DMS153 treated with DMSO at 0.1 percent for 48 hours (cell line): ENCODE results near the gene CDK1.
A peak's percentile ranks its signal among the peaks of the same experiment; 100 is the strongest.

ENCODE experiments used
- DNase-seq: peaks from one replicate; lab custom pipeline; 2025; ENCODE audit not compliant: unreplicated experiment; lab: John Stamatoyannopoulos, UW

Gene CDK1

DNA sequence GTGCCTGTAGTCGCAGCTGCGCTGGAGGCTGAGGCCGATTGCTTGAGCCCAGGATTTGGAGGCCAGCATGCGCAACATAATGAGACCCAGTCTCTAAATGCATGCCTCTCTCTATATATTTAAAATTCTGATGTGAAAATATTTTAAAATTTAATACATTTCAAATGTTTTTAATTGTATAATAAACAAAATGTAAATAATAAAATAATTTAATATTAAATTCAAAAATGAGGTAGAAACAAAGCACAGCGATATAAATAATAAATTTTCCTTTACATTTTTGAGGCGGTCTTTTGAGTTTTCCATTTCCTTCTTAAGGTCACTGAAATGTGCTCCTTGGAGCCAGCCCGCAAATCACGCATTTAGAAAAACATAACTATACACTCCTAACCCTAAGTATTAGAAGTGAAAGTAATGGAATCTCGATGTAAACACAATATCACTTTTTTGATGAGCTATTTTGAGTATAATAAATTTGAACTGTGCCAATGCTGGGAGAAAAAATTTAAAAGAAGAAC lies 523 bp upstream of the CDK1 start:
- no peak for DNase-seq

DNA sequence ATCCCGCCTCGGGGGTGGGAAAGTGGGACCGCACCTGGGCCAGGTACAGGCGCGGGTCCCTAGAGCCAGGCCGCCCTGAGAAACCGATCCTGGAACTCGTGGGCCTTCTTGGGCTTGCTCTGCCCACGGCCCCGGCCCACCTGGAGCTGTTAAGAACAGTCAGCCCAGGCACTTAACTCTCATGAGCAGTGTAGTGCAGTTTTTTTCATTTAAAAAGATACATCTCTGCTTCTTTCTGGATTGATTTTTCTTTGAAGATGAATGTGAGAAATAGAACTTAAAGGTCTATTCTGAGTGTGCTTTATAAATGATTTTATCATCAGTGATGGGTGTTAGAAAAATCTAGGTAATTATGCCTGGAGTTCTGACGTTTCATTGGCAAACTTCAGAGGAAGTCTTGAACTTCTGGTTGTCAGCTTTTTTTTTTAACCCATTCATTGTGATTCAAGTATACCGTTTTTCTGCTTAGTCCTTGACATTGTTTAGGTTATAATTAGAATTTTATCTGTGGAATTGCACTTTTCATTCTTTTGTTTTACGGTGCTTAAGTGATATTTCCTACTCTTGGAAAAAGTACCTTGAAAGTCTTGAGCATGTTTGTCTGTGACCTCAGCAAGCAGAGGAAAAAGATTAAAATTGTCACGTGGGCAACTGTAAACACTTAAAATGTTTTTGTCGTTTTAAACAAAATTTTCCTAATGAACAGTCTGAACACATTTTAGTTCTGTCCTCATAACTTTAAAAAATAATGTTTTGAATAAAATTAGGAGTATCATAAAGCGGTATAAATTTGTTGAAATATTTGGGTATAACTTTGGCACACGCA lies 906 bp downstream of the CDK1 start:
- no peak for DNase-seq

DNA sequence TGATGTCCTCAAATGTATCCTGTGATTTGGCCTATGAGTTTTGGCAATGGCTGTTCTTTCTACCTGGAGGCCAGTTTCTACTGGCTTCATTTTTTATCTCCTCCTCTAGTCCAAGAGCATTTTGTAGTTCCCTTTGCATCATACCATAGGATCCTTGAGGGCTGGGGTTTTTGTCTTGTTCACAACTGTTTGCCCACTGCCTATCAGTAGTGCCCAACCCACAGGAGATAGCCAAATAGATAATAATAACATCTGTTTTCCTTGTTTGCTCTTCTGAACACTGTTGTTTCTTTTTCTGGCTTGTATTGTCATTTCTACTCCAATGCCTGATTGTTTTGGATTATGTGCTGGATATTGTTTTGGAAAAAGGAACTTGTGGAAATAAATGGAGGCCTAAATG lies 3.4 kb downstream of the CDK1 start:
- DNase-seq: no peak

DNA sequence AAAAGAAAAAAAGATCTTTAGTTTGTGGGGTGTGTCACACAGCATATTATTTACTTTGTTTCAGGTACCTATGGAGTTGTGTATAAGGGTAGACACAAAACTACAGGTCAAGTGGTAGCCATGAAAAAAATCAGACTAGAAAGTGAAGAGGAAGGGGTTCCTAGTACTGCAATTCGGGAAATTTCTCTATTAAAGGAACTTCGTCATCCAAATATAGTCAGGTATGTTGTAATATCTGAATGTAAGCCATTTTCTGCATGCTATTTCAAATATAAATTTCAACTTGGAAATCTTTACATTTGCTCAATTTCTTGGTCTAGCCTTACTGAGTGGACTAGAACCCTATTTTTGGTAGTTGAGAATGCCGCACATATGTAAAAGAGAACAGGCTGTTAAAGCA lies 6.4 kb downstream of the CDK1 start:
- no peak for DNase-seq

DNA sequence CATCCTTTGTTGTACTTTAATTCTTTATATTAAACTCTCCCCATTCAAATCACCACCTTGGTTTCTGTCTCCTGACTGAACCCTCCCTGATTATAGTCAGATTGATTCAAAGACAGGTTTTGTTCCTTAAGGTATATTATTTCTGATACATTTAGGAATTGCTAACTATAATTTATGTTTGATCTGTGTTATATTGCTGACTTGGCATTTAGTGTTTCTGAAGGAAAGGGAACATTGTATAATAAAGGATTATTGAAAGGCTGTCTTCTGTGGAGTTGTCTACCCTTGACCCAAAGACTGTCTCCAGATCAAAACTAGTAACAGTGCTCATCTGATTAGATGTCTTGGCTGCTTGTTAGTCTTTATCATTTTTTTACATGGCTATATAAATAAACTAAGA lies 10.3 kb downstream of the CDK1 start:
- no peak for DNase-seq

DNA sequence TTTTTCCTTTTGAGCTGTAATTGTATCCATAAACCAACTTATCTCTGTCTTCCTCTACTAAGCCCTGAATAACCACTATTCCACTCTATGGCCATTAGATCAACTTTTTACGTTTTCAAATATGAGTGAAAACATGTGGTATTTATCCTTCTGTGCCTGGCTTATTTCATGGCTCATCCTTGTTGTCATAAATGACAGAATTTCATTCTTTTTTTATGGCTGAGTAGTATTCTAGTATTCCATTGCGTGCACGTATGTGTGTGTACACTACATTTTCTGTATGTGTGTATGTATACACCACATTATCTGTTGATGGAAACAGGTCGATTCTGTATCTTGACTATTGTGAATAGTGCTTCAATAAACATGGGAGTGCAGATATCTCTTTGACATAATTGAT lies 11.1 kb downstream of the CDK1 start:
- DNase-seq: no peak

DNA sequence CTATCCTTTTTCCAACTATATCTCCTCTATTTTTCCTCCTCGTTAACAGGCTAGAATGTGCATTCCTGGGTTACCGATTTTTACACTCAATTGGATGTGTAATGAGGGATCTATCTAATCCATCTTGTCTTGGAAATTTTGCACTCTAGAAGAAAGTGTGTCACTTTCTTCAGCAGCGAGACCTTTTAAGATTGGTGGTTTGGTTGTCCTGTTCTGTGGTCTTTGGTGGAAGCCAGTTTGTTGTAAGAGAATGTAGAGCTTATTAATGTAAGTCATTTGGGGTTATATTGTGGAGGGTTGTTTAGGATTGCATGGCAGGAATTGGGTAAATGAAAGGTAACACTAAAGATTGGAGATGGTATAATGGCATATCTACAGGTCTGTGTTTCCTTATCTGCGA lies 16.7 kb downstream of the CDK1 start:
- no peak for DNase-seq

DNA sequence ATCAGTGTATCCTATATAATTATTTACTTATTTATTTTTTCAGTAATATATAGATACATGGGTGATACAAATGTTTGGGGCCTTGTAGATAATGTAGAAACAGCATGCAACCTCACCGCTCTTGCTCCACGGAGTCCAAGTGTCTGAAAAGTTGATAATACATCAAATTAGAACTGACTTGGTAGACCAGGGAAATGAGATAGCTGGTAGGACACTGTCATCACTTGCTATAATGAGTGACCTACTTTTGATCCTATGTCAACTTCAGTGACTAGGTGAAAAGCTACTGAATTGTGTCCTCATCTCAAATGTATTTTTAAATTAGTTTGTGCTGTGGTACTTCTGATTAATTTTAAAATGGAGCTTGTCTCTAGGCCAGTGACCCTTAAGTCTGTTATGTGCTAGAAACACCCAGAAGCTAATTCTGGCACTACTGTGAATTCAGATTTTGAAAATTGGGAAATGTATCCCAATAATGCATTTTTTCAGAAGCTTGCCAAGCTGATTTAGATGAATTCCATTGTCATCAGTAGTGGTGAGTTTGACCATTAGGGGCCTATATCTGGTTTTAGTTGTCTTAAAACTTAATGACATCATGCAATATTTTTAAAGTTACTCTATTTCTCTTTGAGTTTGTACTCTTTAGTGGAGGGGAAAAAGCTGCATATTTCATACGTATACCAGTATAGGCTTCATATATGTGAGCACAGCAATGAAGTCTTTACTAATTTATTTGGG lies 17.4 kb downstream of the CDK1 start:
- no peak for DNase-seq

DNA sequence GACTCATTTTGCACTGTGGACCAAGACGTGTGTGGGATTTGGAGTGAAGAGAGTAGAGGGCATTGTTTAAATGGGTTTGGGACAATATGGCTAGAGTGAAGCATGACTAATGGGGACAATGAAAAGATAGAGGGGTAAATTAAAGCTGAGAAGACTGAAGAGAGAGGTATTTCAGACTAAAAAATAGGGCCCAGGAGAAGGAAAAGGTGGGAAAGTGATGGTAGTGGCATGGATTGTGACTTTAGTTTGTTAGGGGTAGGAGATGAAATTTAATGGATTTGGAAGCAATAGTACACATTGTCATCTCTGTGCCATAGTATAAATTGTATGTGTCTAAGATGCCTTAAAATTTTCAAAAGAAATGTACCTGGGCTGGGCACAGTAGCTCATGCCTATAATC lies 18.2 kb downstream of the CDK1 start:
- no peak for DNase-seq

DNA sequence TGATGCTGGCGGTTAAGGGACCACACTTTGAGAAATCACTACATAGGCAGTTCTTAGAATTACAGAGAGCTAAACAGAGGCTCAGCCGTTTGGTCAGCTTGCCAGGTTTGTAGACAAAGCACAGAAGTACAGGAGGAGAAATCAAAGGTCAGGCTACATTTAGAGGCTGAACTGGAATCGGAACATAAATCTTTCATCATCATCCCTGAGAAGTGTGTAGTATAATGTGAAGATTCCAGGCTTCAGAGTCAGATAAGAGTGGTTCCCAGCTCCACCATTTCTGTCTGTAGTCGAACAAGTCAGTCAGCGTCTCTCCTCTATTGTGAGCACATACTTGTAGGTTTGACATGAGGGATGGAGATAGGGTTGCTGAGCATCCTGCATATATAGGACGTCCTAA lies 18.9 kb downstream of the CDK1 start:
- DNase-seq: no peak

DNA sequence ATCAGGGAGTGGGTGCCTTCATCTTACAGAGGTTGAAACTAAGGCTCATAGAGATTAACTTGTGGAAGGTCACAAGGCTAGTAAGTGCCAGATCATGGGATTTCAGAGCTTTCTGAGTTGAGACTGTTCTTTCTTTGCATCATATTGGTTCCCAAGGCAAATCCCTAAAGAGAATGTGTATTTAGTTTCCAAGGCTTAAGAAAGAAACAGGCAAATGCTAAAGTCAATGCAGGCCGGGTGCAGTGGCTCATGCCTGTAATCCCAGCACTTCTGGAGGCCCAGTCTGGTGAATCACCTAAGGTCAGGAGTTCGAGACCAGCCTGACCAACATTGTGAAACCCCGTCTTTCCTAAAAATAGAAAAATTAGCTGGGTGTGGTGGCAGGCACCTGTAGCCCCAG lies 19.8 kb downstream of the CDK1 start:
- no peak for DNase-seq

DNA sequence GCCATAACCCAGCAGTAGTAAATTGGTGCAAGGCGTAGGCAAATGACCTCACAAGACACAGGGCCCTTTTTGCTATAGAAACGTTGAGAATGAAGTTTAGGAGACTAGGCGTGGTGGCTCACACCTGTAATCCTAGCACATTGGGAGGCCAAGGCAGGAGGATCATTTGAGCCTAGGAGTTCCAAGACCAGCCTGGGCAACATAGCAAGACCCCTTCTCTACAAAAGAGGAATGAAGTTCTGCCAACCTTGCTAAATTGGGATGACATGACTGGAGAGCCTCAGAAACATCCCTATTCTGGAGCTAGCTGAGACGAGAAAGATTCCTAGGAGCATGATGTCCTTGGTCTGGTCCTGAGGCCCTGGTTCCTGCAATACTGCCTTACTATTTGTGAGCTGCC lies 20.6 kb downstream of the CDK1 start:
- no peak for DNase-seq

DNA sequence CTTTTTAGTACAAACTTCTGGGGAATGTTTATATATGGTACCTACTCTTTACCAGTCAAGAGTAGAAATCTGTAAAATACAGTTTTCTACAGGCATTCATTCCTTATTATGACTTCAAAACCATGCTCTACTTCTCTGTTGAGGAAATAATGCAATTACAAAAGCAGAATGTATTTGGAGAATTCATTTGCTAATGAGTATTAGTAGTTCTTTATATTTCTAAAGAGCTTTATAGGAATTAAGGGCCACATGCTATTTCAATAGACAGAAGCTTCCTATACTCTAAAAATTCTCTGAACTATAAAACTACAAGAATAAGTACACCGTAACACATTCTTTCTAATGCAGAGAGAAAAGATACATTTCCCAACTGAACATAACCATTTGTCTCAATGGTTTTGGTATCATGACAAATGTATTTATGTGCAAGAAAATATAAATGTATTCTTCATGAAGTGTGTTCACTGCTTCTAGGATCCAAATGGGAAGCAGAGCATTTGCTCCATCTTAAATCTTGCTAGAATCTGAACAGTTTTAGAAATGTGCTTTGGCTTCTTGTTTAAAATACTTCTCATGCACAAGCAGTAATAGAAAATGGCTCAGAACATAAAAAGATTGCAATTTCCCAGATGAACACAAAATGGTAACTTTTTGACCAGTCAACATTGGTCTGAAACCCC lies 21.8 kb downstream of the CDK1 start:
- no peak for DNase-seq

DNA sequence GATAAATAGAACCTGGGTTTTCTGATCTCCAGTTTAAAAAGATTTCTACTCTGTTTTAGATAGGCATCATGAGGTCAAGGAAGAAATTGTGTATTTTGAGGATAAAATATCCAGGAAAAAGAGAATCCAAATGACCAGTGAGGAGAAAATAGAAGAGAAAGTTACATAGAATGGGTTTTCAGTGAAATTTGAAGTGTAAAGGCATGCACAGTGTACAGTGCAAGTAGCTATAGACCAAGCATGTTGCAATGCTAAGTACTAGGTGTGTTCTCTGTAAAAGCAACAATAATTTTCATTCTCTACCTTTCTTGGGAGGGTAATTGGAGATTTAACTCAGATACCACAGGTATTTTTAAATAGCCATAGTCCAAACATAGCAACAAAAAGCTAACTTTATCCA lies 22.6 kb downstream of the CDK1 start:
- no peak for DNase-seq

DNA sequence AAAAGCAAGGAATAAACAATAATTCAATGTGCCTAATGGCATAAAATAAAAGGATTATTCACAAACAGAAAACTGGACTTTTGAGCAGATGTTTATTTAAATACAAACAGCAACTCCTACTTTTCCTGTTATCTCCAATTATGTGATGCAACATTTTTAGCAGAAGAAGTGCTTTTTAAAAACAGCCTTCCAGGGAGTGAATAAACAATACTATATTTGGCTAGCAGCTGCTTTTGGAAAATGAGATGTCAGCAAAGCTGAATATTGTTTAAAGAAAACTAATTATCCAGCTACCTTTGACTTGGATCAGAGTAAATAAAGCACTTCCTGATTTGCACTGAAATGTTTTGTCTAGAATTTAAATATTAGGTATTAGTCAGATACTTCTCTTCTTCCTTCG lies 23.2 kb downstream of the CDK1 start:
- peak; percentile 62 for DNase-seq

DNA sequence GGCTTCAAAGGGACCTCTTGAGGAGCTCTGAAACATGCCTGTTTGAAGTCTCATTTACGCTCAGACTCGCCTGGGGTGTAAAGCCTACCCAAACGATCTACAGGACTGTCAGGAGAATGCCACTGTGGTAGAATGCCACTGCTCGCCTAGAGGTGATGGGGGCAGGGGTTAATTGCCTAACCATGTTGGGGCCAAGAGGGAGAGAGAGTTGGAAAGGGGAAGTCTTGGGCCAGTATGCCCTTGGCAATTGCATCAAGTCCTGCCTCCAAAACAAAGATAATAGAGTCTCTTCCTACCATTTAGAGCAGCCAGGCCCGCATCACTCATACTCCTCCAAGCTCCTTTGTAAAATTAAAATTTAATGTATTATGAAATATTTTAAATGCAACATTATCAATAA lies 25.2 kb downstream of the CDK1 start:
- DNase-seq: no peak

DNA sequence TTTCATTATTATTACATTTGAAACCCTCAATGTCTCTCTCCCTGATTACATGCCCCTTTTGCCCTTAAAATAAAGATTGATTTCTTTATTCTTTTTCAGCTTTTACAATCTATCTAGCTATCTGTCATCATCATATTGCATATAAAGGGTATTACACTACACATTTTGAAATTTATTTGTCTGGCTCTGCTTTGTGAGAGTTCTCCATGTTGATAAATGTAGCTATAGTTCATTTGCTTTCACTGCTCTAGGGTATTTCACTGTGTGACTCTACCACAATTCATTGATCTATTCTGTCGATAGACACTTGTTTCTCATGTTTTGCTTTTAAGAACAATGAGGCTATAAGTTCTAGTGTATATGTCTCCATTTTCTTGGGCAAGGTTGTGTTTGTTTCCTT lies 25.6 kb downstream of the CDK1 start:
- DNase-seq: no peak

DNA sequence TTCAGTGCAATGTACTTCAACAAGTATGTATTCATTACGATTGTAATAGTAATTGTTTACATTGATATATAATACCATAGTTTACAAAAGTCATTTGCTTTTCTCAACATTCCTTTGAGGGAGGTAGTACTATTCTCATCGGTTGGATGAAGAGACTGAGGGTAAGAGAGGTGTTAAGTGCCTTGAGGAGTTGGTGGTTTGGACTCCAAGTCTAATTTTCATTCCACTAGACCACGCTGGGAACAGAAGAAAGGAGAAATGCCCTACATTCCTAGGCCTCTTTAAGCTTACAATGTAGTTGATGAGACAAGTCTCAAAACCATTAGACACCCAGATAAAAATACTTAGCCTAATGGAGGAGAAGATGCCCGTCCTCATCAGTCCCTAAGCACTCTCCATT lies 28.6 kb downstream of the CDK1 start:
- DNase-seq: no peak

DNA sequence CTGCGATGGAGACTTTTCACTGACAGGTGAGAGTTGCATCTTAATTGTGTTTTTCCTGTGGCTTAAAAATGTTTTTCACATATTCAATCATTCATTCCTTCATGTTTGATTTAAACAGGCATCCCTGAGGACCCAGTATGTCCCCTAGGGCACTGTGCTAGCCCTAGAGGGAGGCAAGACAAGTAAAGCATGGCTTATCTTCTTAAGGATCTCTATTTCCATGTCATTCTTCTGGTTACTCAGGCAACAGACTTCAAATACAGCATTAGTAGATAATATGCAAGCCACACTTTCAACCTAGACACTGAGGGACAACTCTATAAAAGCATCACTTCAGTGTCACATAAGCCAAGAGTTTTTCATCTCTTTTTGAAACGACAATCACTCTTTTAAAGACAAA lies 29.2 kb downstream of the CDK1 start:
- DNase-seq: no peak

DNA sequence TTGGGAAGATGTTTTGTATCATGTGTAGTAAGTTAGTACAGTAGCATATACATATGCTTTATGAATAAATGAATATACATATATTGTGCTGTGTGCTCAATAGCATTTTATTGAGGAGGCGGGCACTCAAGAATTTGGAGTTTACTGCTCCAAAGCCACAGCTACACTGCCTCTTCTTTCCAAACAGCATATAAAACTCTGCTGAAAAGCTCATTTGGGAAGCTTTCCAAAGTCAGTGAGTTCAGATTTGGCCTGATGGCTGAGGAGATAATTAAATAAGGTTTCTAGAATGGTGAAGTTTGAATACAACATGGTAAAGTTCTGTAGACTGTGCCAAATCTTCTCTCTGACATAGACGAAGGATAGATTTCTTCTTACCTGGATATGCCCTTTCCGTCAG lies 29.8 kb downstream of the CDK1 start:
- DNase-seq: no peak

DNA sequence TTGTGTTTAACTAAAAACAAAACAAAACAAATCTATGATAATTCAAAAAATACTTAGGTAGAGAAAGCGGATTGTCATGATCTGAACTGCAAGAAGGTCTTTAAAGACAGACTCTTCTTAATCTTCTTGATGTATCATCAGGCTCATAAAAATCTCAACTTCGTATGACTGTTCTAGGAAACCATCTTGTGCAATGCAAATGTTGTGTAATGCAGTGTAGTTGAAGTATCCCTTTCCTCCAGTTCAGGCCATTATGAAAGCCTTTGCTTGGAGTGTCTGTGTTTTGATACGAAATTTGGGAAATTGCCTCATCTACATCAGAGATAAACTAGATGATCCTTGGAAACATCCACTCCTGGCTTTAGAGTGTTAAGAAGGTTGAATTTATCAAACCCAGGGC lies 30.9 kb downstream of the CDK1 start:
- no peak for DNase-seq
